GM20000 (cell line): ENCODE measurements around the gene ETFA.

ENCODE experiments used
- DNase-seq: peaks from one replicate; pipeline ENCODE4 v3.0.0; 2012; ENCODE audit warnings: low spot score
- CTCF ChIP-seq: IDR thresholded peaks from 2 replicates; pipeline ENCODE4 v1.5.1; 2012; ENCODE audit warnings: mild to moderate bottlenecking, control low read depth; ENCODE audit errors: extremely low read depth, missing control alignments

Gene ETFA

GRCh38 chr15:76334438-76335306 is 23.4 kb upstream of the ETFA start:
- DNase-seq = no peak

GRCh38 chr15:76333720-76334437 is 22.6 kb upstream of the ETFA start:
- TF ChIP-seq CTCF = peak; percentile 42
- DNase-seq = peak; percentile 31

More at GRCh38 chr15:76334438-76335306, 23.4 kb upstream of the ETFA start:
- TF ChIP-seq CTCF = no peak

- no peak for DNase-seq
- no peak for TF ChIP-seq CTCF
These were observed 22.0 kb upstream of the ETFA start for GRCh38 chr15:76333309-76333708.

- DNase-seq = no peak
- no peak for TF ChIP-seq CTCF
These were observed 21.5 kb upstream of the ETFA start for GRCh38 chr15:76332796-76333195.

- peak; percentile 18 for TF ChIP-seq CTCF
- no peak for DNase-seq
These were observed 18.9 kb upstream of the ETFA start for GRCh38 chr15:76330080-76330680.

- no peak for DNase-seq
- TF ChIP-seq CTCF = no peak
These were observed 17.7 kb upstream of the ETFA start for GRCh38 chr15:76328958-76329357.
